PC-3 (cell line): Measurements from ENCODE around the gene PSMB1. TPM values are rescaled to one million over a fixed set of nuclear protein-coding genes. Genes with fewer than 3 reads are reported as not detected.

ENCODE experiments used
- ATAC-seq: fragments of 200-7000 bp; cut with Tn5 transposase; 2 replicates; pipeline ENCODE4 v1.9.1; 2020; ENCODE audit warnings: mild to moderate bottlenecking, moderate library complexity
- BruUV-seq: library from RNA; stranded (reverse); fragments of 400-500 nt; replicated peaks from 2 replicates; lab custom pipeline; 2021; lab: Mats Ljungman, UMichigan
- CTCF ChIA-PET: fragments of 300-600 bp; sonication (Branson Sonifier 250); formaldehyde crosslinking; loops from one replicate; lab custom pipeline; 2022; ENCODE audit warnings: antibody characterized with exemption; lab: Charles Lee
- POLR2A ChIA-PET: fragments of 300-600 bp; sonication (Branson Sonifier 250); formaldehyde crosslinking; loops from one replicate; lab custom pipeline; 2022; ENCODE audit warnings: antibody characterized with exemption; ENCODE audit not compliant: unreplicated experiment; lab: Charles Lee
- DNase-seq: peaks from one replicate; pipeline ENCODE4 v3.0.0-alpha.2; 2015
- H2AFZ ChIP-seq: fragments of 300-600 bp; sonication (generic); 2 replicates; pipeline ENCODE4 v1.6.0; 2016; ENCODE audit warnings: antibody characterized with exemption, low read length
- H3F3A ChIP-seq: fragments of 300-600 bp; sonication (generic); one replicate; pipeline ENCODE4 v1.6.0; 2017; ENCODE audit warnings: antibody characterized with exemption, low read length, control low read depth, mild to moderate bottlenecking; ENCODE audit not compliant: unreplicated experiment
- H3K27ac ChIP-seq: fragments of 300-600 bp; sonication (generic); 2 replicates; pipeline ENCODE4 v1.5.1; 2016; ENCODE audit warnings: mild to moderate bottlenecking, low read length
- H3K27me3 ChIP-seq: fragments of 300-600 bp; sonication (generic); 2 replicates; pipeline ENCODE4 v1.6.1; 2016; ENCODE audit warnings: low read length, mixed read lengths
- H3K36me3 ChIP-seq: fragments of 300-600 bp; sonication (generic); 2 replicates; pipeline ENCODE4 v1.6.1; 2016; ENCODE audit warnings: low read depth, mixed run types, low read length, mixed read lengths
- H3K4me1 ChIP-seq: fragments of 300-600 bp; sonication (generic); 2 replicates; pipeline ENCODE4 v1.5.1; 2016; ENCODE audit warnings: low read length; ENCODE audit not compliant: insufficient read depth
- H3K4me2 ChIP-seq: fragments of 300-600 bp; sonication (generic); 2 replicates; pipeline ENCODE4 v1.6.0; 2016; ENCODE audit warnings: low read length
- H3K4me3 ChIP-seq: fragments of 300-600 bp; sonication (generic); 2 replicates; pipeline ENCODE4 v1.5.1; 2016; ENCODE audit warnings: mild to moderate bottlenecking, low read length, mixed read lengths
- H3K79me2 ChIP-seq: fragments of 300-600 bp; sonication (generic); 2 replicates; pipeline ENCODE4 v1.6.1; 2017; ENCODE audit warnings: low read length, mixed read lengths
- H3K9ac ChIP-seq: fragments of 300-600 bp; sonication (generic); 2 replicates; pipeline ENCODE4 v1.6.0; 2016; ENCODE audit warnings: mild to moderate bottlenecking, low read length
- H3K9me2 ChIP-seq: fragments of 300-600 bp; sonication (generic); replicated peaks from 2 replicates; pipeline ENCODE4 v1.6.1; 2016; ENCODE audit warnings: mixed run types, low read length, mixed read lengths
- H3K9me3 ChIP-seq: fragments of 300-600 bp; sonication (generic); 2 replicates; pipeline ENCODE4 v1.6.1; 2016; ENCODE audit warnings: low read length, mixed read lengths
- H4K20me1 ChIP-seq: fragments of 300-600 bp; sonication (generic); 2 replicates; pipeline ENCODE4 v1.6.1; 2016; ENCODE audit warnings: low read length, mixed read lengths
- CTCF ChIP-seq: fragments of 300-600 bp; sonication (generic); conservative IDR thresholded peaks from 2 replicates; pipeline ENCODE4 v1.5.1; 2017; ENCODE audit warnings: antibody characterized with exemption, low read depth, mild to moderate bottlenecking, low read length
- EZH2 ChIP-seq: fragments of 300-600 bp; sonication (generic); IDR thresholded peaks from one replicate; pipeline ENCODE4 v1.6.1; 2017; ENCODE audit warnings: antibody characterized with exemption, mild to moderate bottlenecking, low read length; ENCODE audit not compliant: unreplicated experiment
- EZH2phosphoT487 ChIP-seq: fragments of 300-600 bp; sonication (generic); IDR thresholded peaks from 2 replicates; pipeline ENCODE4 v1.6.1; 2018; ENCODE audit warnings: mild to moderate bottlenecking, antibody characterized with exemption, low read length, borderline replicate concordance
- intact Hi-C: fragments of 100-400 bp; cut with micrococcal nuclease; formaldehyde crosslinking; loops from 2 replicates; pipeline ENCODE4 v1.9.0; 2023
- total RNA-seq: library from RNA; depleted of rRNA; stranded (reverse); fragments of >200 nt; gene quantifications from 2 replicates; pipeline ENCODE4 v1.2.3, GENCODE V29; 2014

Gene PSMB1
- total RNA-seq, 1 experiment from 2014 or later = 449 TPM

- TF ChIP-seq EZH2 = no peak
- TF ChIP-seq CTCF = no peak
- no peak for TF ChIP-seq EZH2phosphoT487
- no peak overlapping the region for H3K4me2 ChIP-seq
- no peak overlapping the region for H3K4me3 ChIP-seq
- H3K27me3 ChIP-seq = no peaks in the 10 kb centered on the region
- no peaks in the 10 kb centered on the region for H3K9me2 ChIP-seq
- DNase-seq (no peak), ATAC-seq (no peak)
- intact Hi-C loops = no loop called here
- no peak overlapping the region for H2AFZ ChIP-seq
- H3K36me3 ChIP-seq = peaks cover 18% of the 10 kb centered on the region; the same call in 1 of the 2 replicates
- H3K79me2 ChIP-seq = no peaks in the 10 kb centered on the region
- H3K9ac ChIP-seq = no peak overlapping the region
- ChIA-PET CTCF (no interaction called here), POLR2A (no interaction called here)
- H3K4me1 ChIP-seq = no peaks in the 10 kb centered on the region
- BruUV-seq = no TSS peak
- no peaks in the 10 kb centered on the region for H4K20me1 ChIP-seq
- no peaks in the 10 kb centered on the region for H3F3A ChIP-seq
- no peaks in the 10 kb centered on the region for H3K9me3 ChIP-seq
- no peak overlapping the region for H3K27ac ChIP-seq
These were observed 19.8 kb upstream of the PSMB1 start for GRCh38 chr6:170572704-170573466.

GRCh38 chr6:170564936-170565530 is 11.9 kb upstream of the PSMB1 start:
- no peaks in the 10 kb centered on the region for H3K9me2 ChIP-seq
- ChIA-PET POLR2A (no interaction called here), CTCF (no interaction called here)
- H4K20me1 ChIP-seq = no peaks in the 10 kb centered on the region
- H3K27ac ChIP-seq = no peak overlapping the region
- H3K9me3 ChIP-seq = no peaks in the 10 kb centered on the region
- BruUV-seq = no TSS peak
- no peaks in the 10 kb centered on the region for H3K27me3 ChIP-seq
- no peaks in the 10 kb centered on the region for H3K4me1 ChIP-seq
- DNase-seq = no peak
- peaks cover 28% of the 10 kb centered on the region for H3K36me3 ChIP-seq
- intact Hi-C loops = no loop called here
- no peak for ATAC-seq
- H3K4me3 ChIP-seq = no peak overlapping the region
- no peak overlapping the region for H3K4me2 ChIP-seq
- no peaks in the 10 kb centered on the region for H3K79me2 ChIP-seq
- TF ChIP-seq EZH2phosphoT487 (no peak), EZH2 (no peak), CTCF (no peak)
- H3F3A ChIP-seq = no peaks in the 10 kb centered on the region
- no peak overlapping the region for H3K9ac ChIP-seq
- no peak overlapping the region for H2AFZ ChIP-seq

- no peak overlapping the region for H3K4me3 ChIP-seq
- ATAC-seq (no peak), DNase-seq (no peak)
- POLR2A ChIA-PET = no interaction called here
- BruUV-seq = no TSS peak
- H3K79me2 ChIP-seq = peaks cover 20% of the 10 kb centered on the region
- CTCF ChIA-PET = no interaction called here
- H3K4me2 ChIP-seq = no peak overlapping the region
- intact Hi-C loops = no loop called here
- peaks cover 19% of the 10 kb centered on the region for H3K36me3 ChIP-seq
- no peaks in the 10 kb centered on the region for H3F3A ChIP-seq
- TF ChIP-seq EZH2 = no peak
- TF ChIP-seq CTCF = no peak
- no peak for TF ChIP-seq EZH2phosphoT487
- H3K9ac ChIP-seq = no peak overlapping the region
- H4K20me1 ChIP-seq = no peaks in the 10 kb centered on the region
- H3K9me2 ChIP-seq = no peaks in the 10 kb centered on the region
- no peak overlapping the region for H3K27ac ChIP-seq
- no peaks in the 10 kb centered on the region for H3K4me1 ChIP-seq
- H2AFZ ChIP-seq = no peak overlapping the region
- H3K9me3 ChIP-seq = no peaks in the 10 kb centered on the region
- no peaks in the 10 kb centered on the region for H3K27me3 ChIP-seq
These were observed 8.4 kb upstream of the PSMB1 start for GRCh38 chr6:170561555-170561954.
